Measurements from ENCODE around the gene FOXF1.

- TF ChIP-seq POLR2A (IDR thresholded peaks at IDR 0.05) (no peak), CTCF (IDR thresholded peaks at IDR 0.05) (no peak)
Observed at GRCh38 chr16:86464044-86464443, 46.3 kb upstream of the FOXF1 start.

Data from heart left ventricle (tissue), 13 donors.